SK-N-SH treated with all-trans-retinoic acid at 6 μM for 48 hours (cell line): ENCODE measurements around the gene ABCG2.

Source experiments
- GLIS3 ChIP-seq: fragments of 250-450 bp; sonication (Bioruptor Pico); IDR thresholded peaks from 2 replicates; pipeline ENCODE4 v1.5.0; 2020; ENCODE audit warnings: mild to moderate bottlenecking, moderate library complexity
- RARB ChIP-seq: fragments of 250-450 bp; sonication (Bioruptor Pico); IDR thresholded peaks from 2 replicates; pipeline ENCODE4 v1.8.0; 2021; ENCODE audit warnings: mild to moderate bottlenecking, moderate library complexity
- SNAI2 ChIP-seq: fragments of 250-450 bp; sonication (Bioruptor Pico); IDR thresholded peaks from 2 replicates; pipeline ENCODE4 v1.5.0; 2020; ENCODE audit warnings: mild to moderate bottlenecking, moderate library complexity
- ZNF565 ChIP-seq: fragments of 450-650 bp; formaldehyde crosslinking; conservative IDR thresholded peaks from 2 replicates; pipeline ENCODE4 v1.5.0; 2020; ENCODE audit warnings: low read depth, mild to moderate bottlenecking, moderate library complexity
- TF ChIP-seq, protein P1 (sequence below): fragments of 250-450 bp; sonication (Bioruptor Pico); IDR thresholded peaks from 2 replicates; pipeline ENCODE4 v1.8.0; 2021; ENCODE audit warnings: low read depth, mild to moderate bottlenecking, moderate library complexity, borderline replicate concordance

DNA sequence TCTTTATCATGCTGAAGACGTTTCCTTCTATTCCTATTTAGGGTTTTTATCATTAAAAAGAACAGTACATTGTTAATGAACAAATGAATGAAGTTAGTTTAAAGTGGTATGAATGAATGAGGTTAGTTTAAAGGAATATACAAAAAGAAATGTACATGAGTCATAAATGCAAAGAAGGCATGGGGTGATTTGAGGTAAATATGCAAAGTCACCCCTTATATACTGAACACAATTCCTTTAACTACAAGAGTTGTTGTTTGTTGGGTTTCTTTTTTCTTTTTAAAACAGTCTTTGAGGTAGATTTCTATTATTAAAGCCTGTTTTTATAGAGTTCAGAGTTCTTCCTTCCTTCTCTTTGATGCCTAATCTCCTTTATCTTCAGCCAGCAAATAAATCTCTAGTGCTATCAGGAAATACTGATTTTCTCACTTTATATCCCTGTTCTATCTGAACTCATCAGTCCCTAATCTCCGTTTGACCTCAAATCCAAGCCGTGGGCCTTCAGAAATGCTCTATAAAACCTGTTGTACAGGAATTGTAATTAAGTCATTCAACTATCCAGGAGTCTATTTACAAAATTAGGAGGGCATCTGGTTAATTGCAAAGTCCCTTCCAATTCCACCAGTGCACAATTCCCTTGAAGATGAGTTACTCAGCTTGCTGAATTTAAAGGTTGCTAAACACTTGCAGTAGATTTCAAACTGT is 31.6 kb upstream of the ABCG2 start:
- TF ChIP-seq SNAI2 (CRISPR knock-in tag) (no peak), ZNF565 (CRISPR knock-in tag) (no peak), RARB (CRISPR knock-in tag) (no peak), GLIS3 (CRISPR knock-in tag) (no peak)
- TF ChIP-seq, protein P1, sequence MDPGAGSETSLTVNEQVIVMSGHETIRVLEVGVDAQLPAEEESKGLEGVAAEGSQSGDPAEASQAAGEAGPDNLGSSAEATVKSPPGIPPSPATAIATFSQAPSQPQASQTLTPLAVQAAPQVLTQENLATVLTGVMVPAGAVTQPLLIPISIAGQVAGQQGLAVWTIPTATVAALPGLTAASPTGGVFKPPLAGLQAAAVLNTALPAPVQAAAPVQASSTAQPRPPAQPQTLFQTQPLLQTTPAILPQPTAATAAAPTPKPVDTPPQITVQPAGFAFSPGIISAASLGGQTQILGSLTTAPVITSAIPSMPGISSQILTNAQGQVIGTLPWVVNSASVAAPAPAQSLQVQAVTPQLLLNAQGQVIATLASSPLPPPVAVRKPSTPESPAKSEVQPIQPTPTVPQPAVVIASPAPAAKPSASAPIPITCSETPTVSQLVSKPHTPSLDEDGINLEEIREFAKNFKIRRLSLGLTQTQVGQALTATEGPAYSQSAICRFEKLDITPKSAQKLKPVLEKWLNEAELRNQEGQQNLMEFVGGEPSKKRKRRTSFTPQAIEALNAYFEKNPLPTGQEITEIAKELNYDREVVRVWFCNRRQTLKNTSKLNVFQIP (CRISPR knock-in tag), result no peak
